GM12873 (cell line): ENCODE data around the gene COPG1.

Experiments
- CTCF ChIP-seq: IDR thresholded peaks from 2 replicates; pipeline ENCODE4 v1.5.1; 2012; ENCODE audit warnings: low read depth, mild to moderate bottlenecking, moderate library complexity, low read length, control low read depth; ENCODE audit not compliant: insufficient read depth; ENCODE audit errors: missing control alignments

The COPG1 gene

DNA sequence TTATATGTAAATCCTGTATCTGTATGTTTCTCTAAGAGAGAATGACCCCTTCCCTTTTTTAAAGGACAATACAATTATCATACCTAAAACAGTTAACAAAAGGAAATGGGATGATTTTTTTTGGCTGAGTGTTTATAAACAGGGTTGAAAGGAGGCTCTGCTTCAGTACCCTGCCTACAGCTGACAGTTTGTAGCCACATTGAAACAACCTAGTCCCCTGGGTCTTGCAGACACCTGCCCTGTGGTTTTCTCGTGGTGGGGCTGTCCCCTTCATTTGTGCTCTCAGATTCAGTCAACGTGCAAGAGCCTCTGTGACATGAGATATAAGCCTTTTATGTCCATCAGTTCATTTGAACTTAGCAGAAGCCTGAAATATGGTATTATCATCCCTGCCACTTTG is 27.0 kb downstream of the COPG1 start:
- TF ChIP-seq CTCF, result no peak

- TF ChIP-seq CTCF, result no peak
Observed at GRCh38 chr3:129277829-129278271, 28.4 kb downstream of the COPG1 start.

GRCh38 chr3:129278439-129278965 is 29.1 kb downstream of the COPG1 start, which contains the start of gene HMCES:
TSS of gene HMCES (plus strand) at chr3:129278870. CDS start at chr3:129279733, 863 bp downstream.
- no peak for TF ChIP-seq CTCF

- no peak for TF ChIP-seq CTCF
Observed at GRCh38 chr3:129278966-129279906, 29.8 kb downstream of the COPG1 start.

DNA sequence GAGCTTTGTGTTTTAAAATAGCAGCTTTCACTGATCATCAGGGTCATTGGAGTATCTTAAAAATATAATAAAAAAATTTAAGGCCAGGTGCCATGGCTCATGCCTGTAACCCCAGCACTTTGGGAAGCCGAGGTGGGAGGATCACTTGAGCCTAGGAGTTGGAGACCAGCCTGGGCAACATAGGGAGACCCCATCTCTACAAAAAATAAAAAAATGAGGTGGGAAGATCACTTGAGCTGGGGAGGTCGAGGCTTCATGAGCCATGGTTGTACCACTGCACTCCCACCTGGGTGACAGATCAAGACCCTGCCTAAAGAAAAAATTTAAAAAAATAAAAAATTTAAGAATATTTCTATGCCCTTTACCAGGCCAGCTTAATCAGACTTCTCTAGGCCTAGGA is 30.8 kb downstream of the COPG1 start:
- TF ChIP-seq CTCF, result no peak

GRCh38 chr3:129281726-129282125 is 32.3 kb downstream of the COPG1 start:
- TF ChIP-seq CTCF, result no peak

DNA sequence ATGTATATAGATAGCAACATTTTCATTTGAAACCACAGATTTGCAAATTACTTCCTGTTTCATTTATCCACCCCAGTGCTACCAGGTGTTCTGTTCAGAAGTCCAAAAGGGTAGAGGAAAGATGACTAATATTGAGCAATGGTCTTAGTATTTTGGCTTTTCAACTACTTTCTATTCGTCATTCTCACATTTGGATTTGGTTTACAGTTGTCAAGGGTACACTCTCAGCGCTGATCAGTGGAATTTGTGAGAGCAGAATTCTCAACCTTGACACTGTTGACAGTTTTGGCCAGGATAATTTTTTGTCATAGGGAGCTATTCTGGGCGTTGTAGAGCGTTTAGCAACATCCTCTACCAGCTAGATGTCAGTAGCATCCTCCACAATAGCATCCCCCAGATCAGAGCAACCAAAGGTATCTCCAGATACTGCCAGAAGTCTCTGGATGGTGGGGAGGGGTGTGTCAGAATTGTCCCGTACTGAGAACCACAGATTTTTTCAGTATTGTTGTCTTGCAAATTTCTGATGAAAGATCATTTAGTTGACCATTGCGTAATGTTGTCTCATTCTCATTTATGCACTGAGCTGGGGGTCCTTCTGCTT is 33.4 kb downstream of the COPG1 start:
- no peak for TF ChIP-seq CTCF
